CD4-positive, alpha-beta T cell treated with Interleukin-15 for 1 hour (primary cell): ENCODE data around the gene ORC5.

Experiments
- DNase-seq: peaks from one replicate; pipeline ENCODE4 v3.0.0-alpha.2; 2020

Gene ORC5

GRCh38 chr7:104124469-104124868 is 83.3 kb downstream of the ORC5 start:
- no peak for DNase-seq

- DNase-seq = no peak
Observed at GRCh38 chr7:104123786-104124185, 84.0 kb downstream of the ORC5 start.

GRCh38 chr7:104113788-104114187 is 94.0 kb downstream of the ORC5 start:
- no peak for DNase-seq

GRCh38 chr7:104112623-104113022 is 95.2 kb downstream of the ORC5 start:
- DNase-seq = no peak

GRCh38 chr7:104111271-104111670 is 96.5 kb downstream of the ORC5 start:
- no peak for DNase-seq

- DNase-seq = no peak
Observed at GRCh38 chr7:104106108-104106905, 101.5 kb downstream of the ORC5 start.

- DNase-seq = no peak
Observed at GRCh38 chr7:104098890-104099289, 108.9 kb downstream of the ORC5 start.

- DNase-seq = no peak
Observed at GRCh38 chr7:104096683-104097082, 111.1 kb downstream of the ORC5 start.

- DNase-seq = no peak
Observed at GRCh38 chr7:104093127-104093526, 114.7 kb downstream of the ORC5 start.

- DNase-seq = no peak
Observed at GRCh38 chr7:104091242-104091641, 116.6 kb downstream of the ORC5 start.

GRCh38 chr7:104089612-104090011 is 118.2 kb downstream of the ORC5 start:
- DNase-seq = no peak

- DNase-seq = no peak
Observed at GRCh38 chr7:104089061-104089460, 118.8 kb downstream of the ORC5 start.
